Measurements from ENCODE around the gene GGTLC2.
"Not testable (repeated sequence)": the region's sequence is repeated elsewhere in the genome, so short reads cannot be mapped to it uniquely, and the experiment has no call there.

The GGTLC2 gene

GRCh38 chr22:22604326-22605073 lies 39.9 kb upstream of the GGTLC2 start:
- CTCF ChIA-PET = no interaction called here
- DNase-seq (ENCODE audit: low spot score) = no peak
- POLR2A ChIA-PET (ENCODE audit: low non-redundant PET) = no interaction called here
- no peak overlapping the region for H3K27ac ChIP-seq
- no peak for TF ChIP-seq CTCF (conservative IDR thresholded peaks at IDR 0.05; ENCODE audit: low read depth)

DNA sequence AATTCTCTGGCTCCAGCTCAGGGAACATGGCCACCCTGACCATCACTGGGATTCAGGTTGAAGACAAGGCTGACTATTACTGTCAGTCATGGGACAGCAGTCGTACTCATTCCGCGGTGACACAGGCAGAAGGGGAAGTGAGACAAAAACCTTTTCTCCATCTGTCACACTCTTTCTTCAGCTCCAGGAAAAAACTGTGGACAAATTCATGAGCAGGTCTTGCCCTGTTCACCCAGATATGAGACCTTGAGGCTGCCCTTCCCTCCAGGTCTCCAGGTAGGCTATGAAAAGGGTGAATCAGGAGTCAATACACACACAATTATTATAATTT lies 39.4 kb upstream of the GGTLC2 start:
- DNase-seq (ENCODE audit: low spot score) = no peak
- CTCF ChIA-PET = no interaction called here
- no peak overlapping the region for H3K27ac ChIP-seq
- POLR2A ChIA-PET (ENCODE audit: low non-redundant PET) = no interaction called here
- TF ChIP-seq CTCF (conservative IDR thresholded peaks at IDR 0.05; ENCODE audit: low read depth) = no peak

DNA sequence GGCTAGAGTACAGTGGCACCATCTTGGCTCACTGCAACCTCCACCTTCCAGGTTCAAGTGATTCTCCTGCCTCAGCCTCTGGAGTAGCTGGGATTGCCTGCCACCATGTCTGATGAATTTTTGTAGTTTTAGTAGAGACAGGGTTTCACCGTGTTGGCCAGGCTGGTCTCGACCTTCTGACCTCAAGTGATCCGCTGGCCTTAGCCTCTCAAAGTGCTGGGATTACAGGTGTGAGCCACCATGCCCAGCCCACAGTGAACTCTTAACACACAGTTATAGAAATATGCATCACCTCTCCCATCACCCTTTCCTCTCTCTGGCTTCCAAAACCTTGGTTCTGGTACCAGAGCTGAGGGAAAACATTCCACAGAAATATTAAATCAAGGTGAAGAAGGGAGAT lies 36.4 kb upstream of the GGTLC2 start:
- H3K27ac ChIP-seq; DNase-seq (ENCODE audit: low spot score); CTCF ChIA-PET; POLR2A ChIA-PET (ENCODE audit: low non-redundant PET): not testable (repeated sequence)

GRCh38 chr22:22609291-22609690 lies 35.1 kb upstream of the GGTLC2 start:
- no peak overlapping the region for H3K27ac ChIP-seq
- ChIA-PET POLR2A (ENCODE audit: low non-redundant PET) (no interaction called here), CTCF (no interaction called here)
- no peak for DNase-seq (ENCODE audit: low spot score)
- no peak for TF ChIP-seq CTCF (conservative IDR thresholded peaks at IDR 0.05; ENCODE audit: low read depth)

DNA sequence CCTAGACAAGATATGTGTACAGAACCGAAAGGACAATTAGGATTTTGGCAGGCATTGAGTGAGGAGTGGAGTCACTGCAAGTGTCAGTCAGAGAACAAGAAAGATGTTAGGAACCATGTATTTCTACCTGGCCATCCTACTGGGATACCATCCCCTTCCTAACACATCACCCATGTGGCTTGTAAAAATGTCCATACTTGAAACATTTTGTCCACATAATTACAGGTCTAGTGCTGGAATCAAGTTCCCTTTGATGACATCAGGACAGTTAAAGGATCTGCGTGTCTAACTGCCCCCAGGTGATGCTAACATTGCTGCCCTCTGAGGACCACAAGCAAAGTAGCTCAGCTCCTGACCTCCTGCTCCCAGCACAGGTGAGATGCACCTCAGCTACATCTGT lies 31.9 kb upstream of the GGTLC2 start:
- no peak for TF ChIP-seq CTCF (conservative IDR thresholded peaks at IDR 0.05; ENCODE audit: low read depth)
- ChIA-PET CTCF (no interaction called here), POLR2A (ENCODE audit: low non-redundant PET) (no interaction called here)
- H3K27ac ChIP-seq = no peak overlapping the region
- no peak for DNase-seq (ENCODE audit: low spot score)

DNA sequence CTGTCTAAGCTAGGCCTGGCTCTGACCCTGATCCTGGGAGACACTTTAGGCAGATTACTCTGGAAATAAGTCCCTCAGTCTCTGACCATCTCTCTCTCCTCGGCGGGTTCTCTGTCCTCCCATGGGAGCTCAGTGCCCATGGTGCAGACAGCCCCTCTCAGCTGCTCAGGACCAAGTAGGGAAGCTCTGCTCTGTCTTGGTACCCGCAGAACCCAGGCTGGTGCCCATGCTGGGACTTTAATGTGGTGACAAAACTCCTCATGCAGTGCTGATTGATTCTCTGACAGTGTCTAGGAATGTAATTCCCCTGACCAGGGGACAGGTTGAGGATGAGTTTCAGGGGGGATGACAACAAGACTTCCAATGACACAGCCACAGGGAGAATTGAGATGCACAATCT lies 30.3 kb upstream of the GGTLC2 start:
- ChIA-PET CTCF (no interaction called here), POLR2A (ENCODE audit: low non-redundant PET) (no interaction called here)
- no peak for DNase-seq (ENCODE audit: low spot score)
- H3K27ac ChIP-seq = no peak overlapping the region
- TF ChIP-seq CTCF (conservative IDR thresholded peaks at IDR 0.05; ENCODE audit: low read depth) = no peak

GRCh38 chr22:22616636-22617035 lies 27.8 kb upstream of the GGTLC2 start:
- ChIA-PET CTCF (interaction anchor here (0.6 kb wide), 1 partner anchor 1531 kb away, joined by 4 read pairs; no protein-coding TSS in a partner anchor), POLR2A (ENCODE audit: low non-redundant PET) (no interaction called here)
- peak; percentile 7 for DNase-seq (ENCODE audit: low spot score)
- no peak for TF ChIP-seq CTCF (conservative IDR thresholded peaks at IDR 0.05; ENCODE audit: low read depth)
- no peak overlapping the region for H3K27ac ChIP-seq

Measured in RWPE1 (cell line).